Ovary (tissue), 3 donors: ENCODE measurements around the gene RBPJ.

Experiments used
- CTCF ChIP-seq, 3 donors: fragments of 450-650 bp in 2 of 3; fragments of 200-600 bp in 1 of 3; IDR thresholded peaks; one replicate each; pipeline versions ENCODE4 v1.5.1 to v1.8.0; 2016 to 2022; ENCODE audit warnings: antibody characterized with exemption in 3 of 3, mild to moderate bottlenecking in 1 of 3
- EP300 ChIP-seq: sonication (generic); formaldehyde crosslinking; IDR thresholded peaks from one replicate; pipeline ENCODE4 v1.6.1; 2017; ENCODE audit warnings: antibody characterized with exemption
- POLR2A ChIP-seq: fragments of 450-650 bp; IDR thresholded peaks from one replicate; pipeline ENCODE4 v1.6.1; 2017; ENCODE audit warnings: antibody characterized with exemption, mild to moderate bottlenecking, moderate library complexity
- donor health status: DM: no; HTN: no; CAD: no.

- no peak for TF ChIP-seq CTCF (IDR thresholded peaks at IDR 0.05)
- TF ChIP-seq POLR2A: no peak
- TF ChIP-seq EP300: no peak
Observed at GRCh38 chr4:26300314-26301307, 20.2 kb upstream of the RBPJ start.
